Karpas-422 (cell line): ENCODE measurements around the gene FAM13C. TPM values are rescaled to one million over a fixed set of nuclear protein-coding genes. Genes with fewer than 3 reads are reported as not detected.
"Not testable (repeated sequence)": the region's sequence is repeated elsewhere in the genome, so short reads cannot be mapped to it uniquely, and the experiment has no call there.

ENCODE experiments used
- DNase-seq: peaks from one replicate; pipeline ENCODE4 v3.0.0-alpha.2; 2015
- H2AFZ ChIP-seq: fragments of 200-600 bp; sonication (generic); 2 replicates; pipeline ENCODE4 v1.6.1; 2014; ENCODE audit warnings: antibody characterized with exemption, low read length, mixed read lengths
- H3K27ac ChIP-seq: fragments of 200-600 bp; sonication (generic); 2 replicates; pipeline ENCODE4 v1.5.1; 2014; ENCODE audit warnings: mild to moderate bottlenecking, low read length, moderate library complexity
- H3K27me3 ChIP-seq: fragments of 200-600 bp; sonication (generic); 2 replicates; pipeline ENCODE4 v1.6.1; 2014; ENCODE audit warnings: low read length, mixed read lengths
- H3K36me3 ChIP-seq: fragments of 200-600 bp; sonication (generic); 2 replicates; pipeline ENCODE4 v1.6.1; 2014; ENCODE audit warnings: low read length, mixed read lengths; ENCODE audit not compliant: insufficient read depth
- H3K4me1 ChIP-seq: fragments of 200-600 bp; sonication (generic); 2 replicates; pipeline ENCODE4 v1.6.1; 2014; ENCODE audit warnings: mild to moderate bottlenecking, low read length, mixed read lengths
- H3K4me2 ChIP-seq: fragments of 200-600 bp; sonication (generic); 2 replicates; pipeline ENCODE4 v1.6.1; 2014; ENCODE audit warnings: low read length, low read depth, mild to moderate bottlenecking; ENCODE audit not compliant: poor library complexity, severe bottlenecking
- H3K4me3 ChIP-seq: fragments of 200-600 bp; sonication (generic); 2 replicates; pipeline ENCODE4 v1.5.1; 2014; ENCODE audit warnings: mild to moderate bottlenecking, antibody characterized with exemption, low read length, mixed read lengths
- H3K79me2 ChIP-seq: fragments of 200-600 bp; sonication (generic); 2 replicates; pipeline ENCODE4 v1.6.1; 2014; ENCODE audit warnings: mild to moderate bottlenecking, low read length, mixed read lengths
- H3K9ac ChIP-seq: fragments of 200-600 bp; sonication (generic); 2 replicates; pipeline ENCODE4 v1.6.0; 2014; ENCODE audit warnings: low read length
- H3K9me2 ChIP-seq: fragments of 200-600 bp; sonication (generic), shearing (Covaris generic); replicated peaks from 2 replicates; pipeline ENCODE4 v1.6.0; 2014; ENCODE audit warnings: mild to moderate bottlenecking, low read length, moderate library complexity; ENCODE audit not compliant: insufficient read depth
- H3K9me3 ChIP-seq: fragments of 300-700, 200-600 bp; sonication (generic); 2 replicates; pipeline ENCODE4 v1.6.1; 2014; ENCODE audit warnings: low read length, mixed read lengths
- H4K20me1 ChIP-seq: fragments of 200-600 bp; sonication (generic); 2 replicates; pipeline ENCODE4 v1.6.1; 2014; ENCODE audit warnings: mild to moderate bottlenecking, antibody characterized with exemption, low read length, low read depth; ENCODE audit not compliant: insufficient read depth
- total RNA-seq: library from RNA; depleted of rRNA; stranded (reverse); fragments of >200 nt; shearing (Covaris generic); gene quantifications from 2 replicates; pipeline ENCODE4 v1.2.3, GENCODE V29; 2014; ENCODE audit warnings: low replicate concordance

Gene FAM13C
- total RNA-seq, 1 experiment from 2014 or later, result not detected

DNA sequence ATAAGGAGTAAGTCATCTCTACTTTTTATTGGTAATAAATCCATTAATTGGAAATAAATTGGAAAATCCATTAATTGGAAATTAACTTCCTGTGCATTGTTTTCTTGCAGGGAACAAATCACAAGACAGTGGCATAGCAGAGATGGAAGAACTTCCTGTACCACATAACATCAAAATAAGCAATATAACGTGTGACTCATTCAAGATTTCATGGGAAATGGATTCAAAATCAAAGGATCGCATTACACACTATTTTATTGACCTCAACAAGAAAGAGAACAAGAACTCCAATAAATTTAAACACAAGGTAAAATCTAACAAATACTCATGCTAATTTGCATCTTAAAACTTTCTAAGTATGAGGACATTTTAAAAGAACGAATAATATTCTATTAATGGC is 128.2 kb downstream of the FAM13C start:
- H3K27ac ChIP-seq, result no peak overlapping the region
- H3K4me3 ChIP-seq, result no peak overlapping the region
- H3K36me3 ChIP-seq, result no peaks in the 10 kb centered on the region
- no peaks in the 10 kb centered on the region for H3K4me1 ChIP-seq
- H2AFZ ChIP-seq, result no peak overlapping the region
- no peak overlapping the region for H3K9ac ChIP-seq
- no peaks in the 10 kb centered on the region for H3K27me3 ChIP-seq
- no peaks in the 10 kb centered on the region for H3K9me3 ChIP-seq
- no peak for DNase-seq
- no peak overlapping the region for H3K4me2 ChIP-seq
- H4K20me1 ChIP-seq, result no peaks in the 10 kb centered on the region
- no peaks in the 10 kb centered on the region for H3K79me2 ChIP-seq
- H3K9me2 ChIP-seq, result no peaks in the 10 kb centered on the region

GRCh38 chr10:59229441-59229840 is 132.9 kb downstream of the FAM13C start:
- Histone ChIP-seq H3K4me1 (no peaks in the 10 kb centered on the region), H3K36me3 (no peaks in the 10 kb centered on the region), H3K27me3 (no peaks in the 10 kb centered on the region), H3K9me3 (no peaks in the 10 kb centered on the region), H3K9me2 (no peaks in the 10 kb centered on the region), H3K27ac (no peak overlapping the region), H3K4me3 (no peak overlapping the region), H3K4me2 (no peak overlapping the region), H3K79me2 (no peaks in the 10 kb centered on the region), H2AFZ (no peak overlapping the region), H3K9ac (no peak overlapping the region), H4K20me1 (no peaks in the 10 kb centered on the region)
- no peak for DNase-seq

GRCh38 chr10:59227136-59227673 is 135.1 kb downstream of the FAM13C start:
- Histone ChIP-seq H3K4me1 (no peaks in the 10 kb centered on the region), H3K27ac (no peak overlapping the region), H3K36me3 (no peaks in the 10 kb centered on the region), H3K27me3 (no peaks in the 10 kb centered on the region), H3K9me2 (no peaks in the 10 kb centered on the region), H3K4me2 (no peak overlapping the region), H3K4me3 (no peak overlapping the region), H2AFZ (no peak overlapping the region), H3K79me2 (no peaks in the 10 kb centered on the region), H3K9me3 (no peaks in the 10 kb centered on the region), H4K20me1 (no peaks in the 10 kb centered on the region), H3K9ac (no peak overlapping the region)
- DNase-seq, result no peak

DNA sequence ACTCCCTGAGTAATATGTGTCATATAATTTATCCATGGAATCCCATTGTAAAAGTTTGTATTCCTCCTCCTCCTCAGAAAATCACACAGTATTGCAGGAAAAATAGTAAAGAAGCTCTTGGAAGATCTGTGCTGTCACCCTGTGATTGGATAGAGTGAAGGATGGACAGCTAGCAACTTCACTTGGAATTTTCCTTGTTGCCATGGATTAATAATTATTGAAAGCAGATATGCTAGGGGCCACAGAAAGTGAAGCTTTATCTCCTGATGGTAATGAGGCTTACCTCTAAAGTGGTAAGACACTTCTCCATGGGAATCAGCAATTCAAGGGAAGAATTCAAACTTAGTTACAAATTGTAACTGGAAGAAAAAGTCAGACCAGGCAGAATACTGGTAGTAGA is 137.1 kb downstream of the FAM13C start:
- Histone ChIP-seq H3K79me2 (no peaks in the 10 kb centered on the region), H4K20me1 (no peaks in the 10 kb centered on the region), H3K36me3 (no peaks in the 10 kb centered on the region), H3K9ac (no peak overlapping the region), H2AFZ (no peak overlapping the region), H3K9me3 (no peaks in the 10 kb centered on the region), H3K9me2 (no peaks in the 10 kb centered on the region), H3K4me3 (no peak overlapping the region), H3K4me1 (no peaks in the 10 kb centered on the region), H3K27ac (no peak overlapping the region), H3K4me2 (no peak overlapping the region), H3K27me3 (no peaks in the 10 kb centered on the region)
- DNase-seq, result no peak

- H3K4me1 ChIP-seq, H3K27me3 ChIP-seq, DNase-seq, H3K27ac ChIP-seq, H3K36me3 ChIP-seq, H4K20me1 ChIP-seq, H3K79me2 ChIP-seq, H3K4me2 ChIP-seq, H3K9ac ChIP-seq, H3K4me3 ChIP-seq, H3K9me3 ChIP-seq, H3K9me2 ChIP-seq, H2AFZ ChIP-seq: not testable (repeated sequence)
Measured at GRCh38 chr10:59223597-59223996, 138.8 kb downstream of the FAM13C start.

- H3K27me3 ChIP-seq, result no peaks in the 10 kb centered on the region
Measured at GRCh38 chr10:59222788-59223187, 139.6 kb downstream of the FAM13C start.

DNA sequence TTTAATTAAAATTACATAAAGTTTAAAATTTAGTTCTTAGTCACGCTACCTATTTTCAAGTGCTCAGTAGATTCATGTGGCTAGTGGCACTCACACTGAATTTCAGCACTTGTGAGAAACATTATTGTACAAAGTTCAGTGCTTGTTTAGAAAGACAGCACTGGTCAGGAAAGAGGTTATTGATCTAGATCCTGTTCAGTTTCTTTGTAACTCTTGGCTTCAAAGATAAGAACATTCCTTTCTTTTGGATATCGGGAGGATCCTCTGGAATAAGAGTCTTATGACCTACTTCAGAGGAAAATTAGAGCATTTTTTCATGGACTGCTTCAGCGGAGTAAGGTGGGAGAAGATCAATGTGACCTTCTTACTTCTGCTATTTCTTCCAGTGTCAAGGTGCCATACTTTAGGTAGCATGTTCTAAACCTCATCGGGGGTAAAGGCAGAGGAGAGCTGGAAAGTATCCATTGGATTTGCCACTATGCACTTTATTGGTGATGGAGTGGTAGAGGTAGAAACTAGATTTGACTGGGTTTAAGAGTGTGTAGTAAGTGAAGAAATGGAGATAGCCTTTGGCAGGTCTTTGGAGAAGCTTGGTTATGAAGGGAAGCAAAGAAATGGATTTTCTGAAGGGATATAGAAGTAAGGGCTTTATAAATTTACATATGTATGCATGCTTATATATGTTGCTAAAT is 146.0 kb downstream of the FAM13C start:
- Histone ChIP-seq H4K20me1 (no peaks in the 10 kb centered on the region), H3K27ac (no peak overlapping the region), H3K9ac (no peak overlapping the region), H3K27me3 (no peaks in the 10 kb centered on the region), H3K9me3 (no peaks in the 10 kb centered on the region), H3K4me1 (no peaks in the 10 kb centered on the region), H3K4me2 (no peak overlapping the region), H2AFZ (no peak overlapping the region), H3K79me2 (no peaks in the 10 kb centered on the region), H3K9me2 (no peaks in the 10 kb centered on the region), H3K4me3 (no peak overlapping the region), H3K36me3 (no peaks in the 10 kb centered on the region)
- no peak for DNase-seq

More at GRCh38 chr10:59222788-59223187, 139.6 kb downstream of the FAM13C start:
- Histone ChIP-seq H4K20me1 (no peaks in the 10 kb centered on the region), H2AFZ (no peak overlapping the region), H3K27ac (no peak overlapping the region), H3K79me2 (no peaks in the 10 kb centered on the region), H3K9me2 (no peaks in the 10 kb centered on the region), H3K4me2 (no peak overlapping the region), H3K36me3 (no peaks in the 10 kb centered on the region), H3K4me1 (no peaks in the 10 kb centered on the region), H3K9ac (no peak overlapping the region), H3K9me3 (no peaks in the 10 kb centered on the region), H3K4me3 (no peak overlapping the region)
- DNase-seq, result no peak

GRCh38 chr10:59214160-59214559 is 148.2 kb downstream of the FAM13C start:
- H3K79me2 ChIP-seq, result no peaks in the 10 kb centered on the region
- H2AFZ ChIP-seq, result no peak overlapping the region
- no peaks in the 10 kb centered on the region for H4K20me1 ChIP-seq
- H3K9me2 ChIP-seq, result no peaks in the 10 kb centered on the region
- no peaks in the 10 kb centered on the region for H3K36me3 ChIP-seq
- no peaks in the 10 kb centered on the region for H3K4me1 ChIP-seq
- H3K4me3 ChIP-seq, result no peak overlapping the region
- DNase-seq, result no peak
- no peak overlapping the region for H3K4me2 ChIP-seq
- no peak overlapping the region for H3K27ac ChIP-seq
- H3K9me3 ChIP-seq, result no peaks in the 10 kb centered on the region
- no peak overlapping the region for H3K9ac ChIP-seq
- no peaks in the 10 kb centered on the region for H3K27me3 ChIP-seq
